GM12878 (cell line): ENCODE data around the gene NPAS1. TPM values are rescaled to one million over a fixed set of nuclear protein-coding genes. Genes with fewer than 3 reads are reported as not detected.

Experiments used
- ATAC-seq: fragments of 200-7000 bp; cut with Tn5 transposase; 3 replicates; pipeline ENCODE4 v1.9.1; 2020; ENCODE audit warnings: mild to moderate bottlenecking, moderate library complexity
- BruUV-seq: library from RNA; stranded (reverse); fragments of 400-500 nt; replicated peaks from 2 replicates; lab custom pipeline; 2021; lab: Mats Ljungman, UMichigan
- CTCF ChIA-PET: fragments of 300-600 bp; sonication (Branson Sonifier 250); formaldehyde crosslinking; extraction: SDS; loops from one replicate; lab custom pipeline; 2021; ENCODE audit warnings: inconsistent platforms; lab: Yijun Ruan, JAX
- POLR2A ChIA-PET: fragments of 350-600 bp; formaldehyde crosslinking; extraction: SDS; loops from one replicate; lab custom pipeline; 2021; ENCODE audit warnings: inconsistent platforms; lab: Charles Lee
- RAD21 ChIA-PET: fragments of 300-600 bp; sonication (Branson Sonifier 250); formaldehyde crosslinking; loops from one replicate; lab custom pipeline; 2023; ENCODE audit warnings: antibody characterized with exemption; ENCODE audit not compliant: unreplicated experiment; lab: Charles Lee
- SMC1A ChIA-PET: fragments of 300-600 bp; sonication (Branson Sonifier 250); formaldehyde crosslinking; loops from one replicate; lab custom pipeline; 2023; ENCODE audit not compliant: unreplicated experiment, uncharacterized antibody; lab: Charles Lee
- DNase-seq: peaks from one replicate; pipeline ENCODE4 v3.0.0-alpha.2; 2011; ENCODE audit warnings: low read depth, low spot score
- FAIRE-seq: peaks from 3 replicates; lab custom pipeline; 2011; peaks lifted over from hg19 to GRCh38; lab: Jason Lieb, UNC
- H2AFZ ChIP-seq: 2 replicates; pipeline ENCODE4 v1.6.0; 2011; ENCODE audit warnings: low read depth, low read length, control low read depth; ENCODE audit not compliant: control insufficient read depth
- H3K27ac ChIP-seq: 2 replicates; pipeline ENCODE4 v1.5.1; 2011; ENCODE audit warnings: control low read depth; ENCODE audit not compliant: control insufficient read depth, insufficient read depth
- H3K27me3 ChIP-seq, 2 experiments: replicated peaks in 1 of 2; 2 replicates each; pipeline versions ENCODE4 v1.6.0 to v1.6.1; 2011; ENCODE audit warnings: low read length in 1 of 2; ENCODE audit not compliant: control insufficient read depth in 2 of 2, insufficient read depth in 2 of 2
- H3K36me3 ChIP-seq, 2 experiments: 2 replicates each; pipeline ENCODE4 v1.5.1; 2011; ENCODE audit warnings: low read length in 1 of 2; ENCODE audit not compliant: control insufficient read depth in 2 of 2, insufficient read depth in 2 of 2
- H3K4me1 ChIP-seq: 2 replicates; pipeline ENCODE4 v1.6.1; 2011; ENCODE audit warnings: mild to moderate bottlenecking, low read length, moderate library complexity, mixed read lengths; ENCODE audit not compliant: control insufficient read depth, insufficient read depth
- H3K4me2 ChIP-seq: 2 replicates; pipeline ENCODE4 v1.6.0; 2011; ENCODE audit warnings: control low read depth; ENCODE audit not compliant: control insufficient read depth, insufficient read depth
- H3K4me3 ChIP-seq: fragments of 200-600 bp; sonication (generic); 2 replicates; pipeline ENCODE4 v1.5.1; 2016
- H3K79me2 ChIP-seq: 2 replicates; pipeline ENCODE4 v1.6.0; 2011; ENCODE audit warnings: low read length; ENCODE audit not compliant: control insufficient read depth, insufficient read depth
- H3K9ac ChIP-seq: 2 replicates; pipeline ENCODE4 v1.8.0; 2011; ENCODE audit warnings: low read length, control low read depth, mixed read lengths; ENCODE audit not compliant: control insufficient read depth, insufficient read depth
- H3K9me3 ChIP-seq: replicated peaks from 3 replicates; pipeline ENCODE4 v1.5.1; 2011; ENCODE audit warnings: mild to moderate bottlenecking, low read length; ENCODE audit not compliant: control insufficient read depth, insufficient read depth
- H4K20me1 ChIP-seq: 2 replicates; pipeline ENCODE4 v1.6.0; 2011; ENCODE audit not compliant: control insufficient read depth, insufficient read depth
- BCL11A ChIP-seq: IDR thresholded peaks from 2 replicates; pipeline ENCODE4 v1.6.1; 2011; ENCODE audit warnings: low read depth, low read length
- CBX3 ChIP-seq: fragments of 200-600 bp; sonication (generic); IDR thresholded peaks from 2 replicates; pipeline ENCODE4 v1.6.1; 2016; ENCODE audit warnings: low read depth, borderline replicate concordance
- CEBPZ ChIP-seq: fragments of 150-350 bp; IDR thresholded peaks from 2 replicates; pipeline ENCODE4 v1.6.1; 2016; ENCODE audit warnings: low read depth, low read length
- CTCF ChIP-seq, 3 experiments: IDR thresholded peaks in 2 of 3; conservative IDR thresholded peaks in 1 of 3; 2 replicates each; pipeline ENCODE4 v1.5.1; 2011; ENCODE audit warnings: low read depth in 3 of 3, low read length in 3 of 3, mild to moderate bottlenecking in 3 of 3, control low read depth in 2 of 3, moderate library complexity in 2 of 3, inconsistent platforms in 1 of 3, mixed read lengths in 1 of 3; ENCODE audit not compliant: control insufficient read depth in 2 of 3, insufficient read depth in 1 of 3; ENCODE audit errors: extremely low read depth in 1 of 3
- E4F1 ChIP-seq: fragments of 450-650 bp; IDR thresholded peaks from 2 replicates; pipeline ENCODE4 v1.6.1; 2018; ENCODE audit warnings: borderline replicate concordance, mild to moderate bottlenecking; ENCODE audit not compliant: partially characterized antibody
- ETV6 ChIP-seq, 2 experiments: fragments of 450-650 bp in 1 of 2; IDR thresholded peaks in 1 of 2; conservative IDR thresholded peaks in 1 of 2; 2 replicates each; pipeline ENCODE4 v1.6.1; 2014; ENCODE audit warnings: antibody characterized with exemption in 1 of 2, borderline replicate concordance in 1 of 2, low read depth in 1 of 2, mild to moderate bottlenecking in 1 of 2, moderate library complexity in 1 of 2
- HDAC6 ChIP-seq: fragments of 200-600 bp; sonication (generic); IDR thresholded peaks from one replicate; pipeline ENCODE4 v1.8.0; 2017; ENCODE audit warnings: antibody characterized with exemption; ENCODE audit not compliant: unreplicated experiment
- IRF4 ChIP-seq: IDR thresholded peaks from 2 replicates; pipeline ENCODE4 v1.6.1; 2011; ENCODE audit warnings: low read depth, low read length
- JUND ChIP-seq: IDR thresholded peaks from 2 replicates; pipeline ENCODE4 v1.6.1; 2012; ENCODE audit warnings: low read depth, mild to moderate bottlenecking, low read length, improper control_type of control experiment, moderate library complexity
- KAT2A ChIP-seq: conservative IDR thresholded peaks from 2 replicates; pipeline ENCODE4 v1.6.1; 2011; ENCODE audit warnings: low read depth, low read length; ENCODE audit not compliant: control insufficient read depth
- KLF5 ChIP-seq: fragments of 450-650 bp; IDR thresholded peaks from 2 replicates; pipeline ENCODE4 v1.6.1; 2014; ENCODE audit warnings: mild to moderate bottlenecking; ENCODE audit not compliant: partially characterized antibody
- MAX ChIP-seq: IDR thresholded peaks from 2 replicates; pipeline ENCODE4 v1.6.1; 2012; ENCODE audit warnings: low read depth, low read length, improper control_type of control experiment
- MEF2A ChIP-seq: IDR thresholded peaks from 2 replicates; pipeline ENCODE4 v1.6.1; 2011; ENCODE audit warnings: low read depth, mild to moderate bottlenecking, low read length, moderate library complexity; ENCODE audit not compliant: insufficient read depth
- MYC ChIP-seq: IDR thresholded peaks from 2 replicates; pipeline ENCODE4 v1.6.1; 2011; ENCODE audit warnings: mild to moderate bottlenecking, low read length, moderate library complexity, inconsistent platforms; ENCODE audit not compliant: insufficient read depth, insufficient replicate concordance, insufficient read length, severe bottlenecking
- SMAD1 ChIP-seq: fragments of 450-650 bp; IDR thresholded peaks from 2 replicates; pipeline ENCODE4 v1.6.1; 2018; ENCODE audit warnings: mild to moderate bottlenecking, low read depth; ENCODE audit not compliant: partially characterized antibody
- STAT1 ChIP-seq: fragments of 450-650 bp; conservative IDR thresholded peaks from 2 replicates; pipeline ENCODE4 v1.6.1; 2014; ENCODE audit warnings: antibody characterized with exemption, mild to moderate bottlenecking
- WGBS: methylation state at CpG from one replicate; pipeline ENCODE4 v1.1.6; 2016; ENCODE audit warnings: low lambda C conversion rate; ENCODE audit not compliant: insufficient replicate concordance, insufficient coverage; ENCODE audit errors: missing lambda C conversion rate; 5-methylcytosine and 5-hydroxymethylcytosine counted together
- in situ Hi-C: fragments of 300-500 bp; cut with MboI; formaldehyde crosslinking; loops from 9 replicates; pipeline ENCODE4 v1.14.3; 2018; ENCODE audit warnings: mixed read lengths
- intact Hi-C: fragments of 100-400 bp; cut with micrococcal nuclease; formaldehyde crosslinking; loops from one replicate; pipeline ENCODE4 v1.14.2; 2022; ENCODE audit not compliant: unreplicated experiment
- polyA plus RNA-seq, 11 experiments: library from polyadenylated mRNA; depleted of rRNA in 4 of 11; unstranded in 6 of 11; stranded (reverse) in 5 of 11; fragments of >200 nt; fragmentation: Nextera tagmentation in 4 of 11; fragmentation: Illumina TruSeq in 1 of 11; extraction: Ambion mirVana in 4 of 11; extraction: Trizol in 1 of 11; gene quantifications; 1 replicate in 1 of 11; 2 replicates in 10 of 11; pipeline versions ENCODE4 v1.2.1 to v1.2.3, GENCODE V29; 2011 to 2016; ENCODE audit warnings: inconsistent platforms in 2 of 11, missing spikeins in 2 of 11, low read depth in 1 of 11
- total RNA-seq, 4 experiments: library from RNA; depleted of rRNA in 3 of 4; stranded (reverse); fragments of >200 nt in 3 of 4; fragmentation: Illumina TruSeq in 1 of 4; extraction: Trizol in 1 of 4; gene quantifications; 2 replicates each; pipeline versions ENCODE4 v1.2.1 to v1.2.3, GENCODE V29; 2013 to 2021

The NPAS1 gene
- total and polyA plus RNA-seq, 10 of the 15 experiments (the other 5 are each of a cell fraction or from before 2014, with no cell fraction given), result 0.14 to 0.72 (median 0.28) TPM; not detected in 3

GRCh38 chr19:47070756-47071155 lies 51.1 kb downstream of the NPAS1 start:
- SMC1A ChIA-PET, result no interaction called here
- Histone ChIP-seq H2AFZ (no peak overlapping the region), H3K9ac (no peak overlapping the region), H3K4me3 (no peak overlapping the region), H3K4me1 (no peaks in the 10 kb centered on the region), H3K27ac (no peak overlapping the region), H3K36me3 (peaks cover 28 to 68% of the 10 kb centered on the region in 2 experiments), H3K9me3 (no peaks in the 10 kb centered on the region), H3K79me2 (no peaks in the 10 kb centered on the region), H3K27me3 (no peaks in the 10 kb centered on the region), H3K4me2 (no peak overlapping the region), H4K20me1 (peaks cover 4% of the 10 kb centered on the region)
- intact Hi-C loops, result no loop called here
- in situ Hi-C loops, result no loop called here
- POLR2A ChIA-PET, result no interaction called here
- FAIRE-seq (no peak), DNase-seq (no peak), ATAC-seq (no peak)
- CTCF ChIA-PET, result no interaction called here
- 93% methylated on average over 18 of the region's 18 CpGs for WGBS
- BruUV-seq, result no TSS peak
- RAD21 ChIA-PET, result no interaction called here
- TF ChIP-seq E4F1 (no peak), HDAC6 (no peak), IRF4 (no peak), MEF2A (no peak), SMAD1 (no peak), KLF5 (no peak), JUND (no peak), KAT2A (no peak), MAX (no peak), CTCF (IDR thresholded peaks at IDR 0.05 in 2 of 3, conservative IDR thresholded peaks at IDR 0.05 in 1 of 3; ENCODE audit: control insufficient read depth in 2 of 3, extremely low read depth in 1 of 3, insufficient read depth in 1 of 3, low read depth in 3 of 3, low read length in 3 of 3) (no peak), CBX3 (no peak), CEBPZ (no peak), MYC (no peak), STAT1 (no peak), BCL11A (no peak), ETV6 (conservative IDR thresholded peaks at IDR 0.05 in 1 of 2, IDR thresholded peaks at IDR 0.05 in 1 of 2; ENCODE audit: borderline replicate concordance in 1 of 2, low read depth in 1 of 2) (no peak)
